Stimulated activated naive CD8-positive, alpha-beta T cell treated with anti-CD3 and anti-CD28 coated beads, Interleukin-15, Interleukin-2, amounts not matched to agents 100 U/mL and 50 U/mL, for 24 hours (primary cell): ENCODE measurements around the gene TMEM51.

ENCODE experiments used
- ATAC-seq: fragments of 150-1000 bp; cut with Tn5 transposase; one replicate; pipeline ENCODE4 v1.10.0; 2021
- DNase-seq: peaks from one replicate; pipeline ENCODE4 v3.0.0; 2021

Gene TMEM51

GRCh38 chr1:15246960-15247614 is 93.5 kb downstream of the TMEM51 start, which contains the start of gene FHAD1:
Gene FHAD1 (plus strand): TSS chr1:15247223. CDS start chr1:15251785, 4,562 bp downstream.
- DNase-seq (peak; percentile 71), ATAC-seq (peak; percentile 12)

GRCh38 chr1:15248216-15248615 is 94.7 kb downstream of the TMEM51 start:
- ATAC-seq (no peak), DNase-seq (no peak)

DNA sequence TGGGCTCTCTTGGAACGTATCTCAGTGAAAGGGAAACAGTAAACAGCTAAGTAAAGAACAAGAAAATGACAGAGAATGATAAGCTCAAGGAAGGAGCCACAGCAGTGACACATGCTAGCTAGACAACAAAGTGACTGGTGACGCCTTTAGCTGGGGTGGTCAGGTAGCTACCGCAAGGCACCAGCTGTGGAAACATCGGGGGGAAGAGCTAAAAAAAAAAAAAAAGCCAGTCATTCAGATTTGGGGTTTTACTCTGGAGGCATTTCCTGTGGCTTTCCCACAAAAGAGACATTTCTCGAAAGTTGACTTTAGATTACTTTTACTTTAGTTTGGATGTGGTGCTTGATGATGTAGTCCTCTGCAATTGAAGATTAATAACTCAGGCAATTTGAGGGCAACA is 95.5 kb downstream of the TMEM51 start:
- ATAC-seq (peak; percentile 95), DNase-seq (peak; percentile 70)

DNA sequence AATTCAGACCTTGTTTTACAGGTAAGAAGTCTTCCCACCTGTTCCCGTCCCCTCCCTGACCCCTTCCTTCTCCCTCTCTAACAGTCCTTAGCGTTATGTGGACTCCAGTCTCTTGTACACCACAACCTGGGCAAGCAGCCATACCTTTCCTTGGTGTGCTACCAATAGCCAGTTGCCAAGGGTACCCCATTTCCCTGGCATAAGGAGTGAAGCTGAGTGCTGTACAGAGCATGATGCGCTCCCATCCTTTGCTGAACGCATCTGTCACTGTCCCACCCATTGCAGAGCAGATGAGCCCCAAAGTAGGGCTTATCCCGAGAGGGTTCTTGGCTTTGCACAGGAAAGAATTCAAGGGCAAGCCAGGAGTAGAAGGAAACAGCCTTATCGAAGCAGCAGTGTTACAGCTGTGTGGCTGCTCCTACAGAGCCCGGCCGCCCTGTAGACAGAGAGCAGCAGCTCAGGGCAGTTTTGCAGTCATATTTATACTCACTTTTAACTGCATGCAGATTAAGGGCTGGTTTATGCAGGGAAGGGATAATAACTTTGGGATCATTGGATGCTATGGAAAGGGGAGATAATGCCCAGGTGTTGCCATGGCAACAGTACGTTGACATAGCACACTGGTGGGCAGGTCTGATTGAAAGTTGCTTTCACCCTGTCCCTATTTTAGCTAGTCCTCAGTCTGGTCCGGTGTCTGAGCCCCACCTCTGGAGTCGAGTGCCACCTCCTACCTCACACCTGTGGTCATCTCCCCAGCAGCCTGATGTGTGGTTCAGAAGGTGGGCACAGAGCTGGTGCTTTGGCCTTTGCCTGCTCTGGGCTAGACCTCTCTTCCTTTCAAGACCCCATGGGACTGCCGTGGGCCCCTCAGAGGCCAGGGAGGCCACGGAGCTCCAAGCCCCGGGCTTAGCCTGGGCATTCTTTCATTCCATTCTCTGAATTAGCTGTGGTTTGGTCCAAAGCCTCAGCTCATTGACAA is 98.6 kb downstream of the TMEM51 start:
- no peak for ATAC-seq

GRCh38 chr1:15254559-15254958 is 101.0 kb downstream of the TMEM51 start:
- ATAC-seq (no peak), DNase-seq (no peak)

More for the DNA sequence above, 98.6 kb downstream of the TMEM51 start:
- no peak for DNase-seq

DNA sequence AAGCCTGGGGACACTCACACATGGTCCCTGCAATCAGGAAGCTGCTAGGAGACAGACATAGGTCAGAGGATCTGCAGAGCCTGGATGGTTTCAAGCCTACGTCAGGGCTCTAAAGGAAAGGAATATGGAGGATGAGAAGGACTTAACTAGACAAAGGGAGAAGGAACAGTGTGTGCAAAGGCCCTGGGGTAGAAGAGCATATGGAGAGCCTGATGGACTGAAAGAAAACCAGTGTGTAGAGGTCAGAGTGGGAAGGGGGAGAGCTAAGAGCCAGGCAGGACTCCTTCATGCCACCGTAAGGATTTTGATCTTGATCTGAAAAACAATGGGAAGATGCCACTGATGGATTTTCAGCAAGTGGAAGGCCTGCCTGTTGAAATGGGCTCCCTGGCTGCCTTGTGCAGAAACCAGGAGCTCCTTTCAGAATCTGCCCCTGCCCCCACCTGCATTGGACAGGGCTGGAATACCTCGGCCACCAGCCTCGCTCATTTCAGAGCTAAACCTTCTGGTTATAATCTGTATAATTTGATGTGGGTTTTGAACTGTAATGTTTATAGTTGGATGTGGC is 102.1 kb downstream of the TMEM51 start:
- ATAC-seq (no peak), DNase-seq (no peak)

- ATAC-seq (no peak), DNase-seq (no peak)
Measured at GRCh38 chr1:15256584-15256983, 103.0 kb downstream of the TMEM51 start.

DNA sequence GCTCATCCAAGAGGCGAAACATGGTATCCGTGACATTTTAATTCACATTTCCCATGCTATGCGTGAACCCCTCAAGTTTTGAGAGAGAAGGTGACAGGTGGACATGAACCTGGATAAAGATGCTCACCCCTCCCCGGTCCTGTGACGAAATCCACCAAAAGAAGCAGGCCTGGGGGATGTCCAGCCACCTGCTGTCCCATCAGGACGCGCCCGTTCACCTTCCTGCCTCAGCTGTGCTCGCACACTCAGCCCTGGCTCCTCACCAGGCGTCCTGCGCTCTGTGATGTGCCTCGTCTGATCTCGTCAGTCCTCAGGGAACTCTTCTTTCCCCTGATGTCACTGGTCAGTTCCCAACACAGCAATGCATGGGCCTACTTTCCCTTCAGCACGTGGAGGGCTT is 103.8 kb downstream of the TMEM51 start:
- DNase-seq (no peak), ATAC-seq (no peak)

DNA sequence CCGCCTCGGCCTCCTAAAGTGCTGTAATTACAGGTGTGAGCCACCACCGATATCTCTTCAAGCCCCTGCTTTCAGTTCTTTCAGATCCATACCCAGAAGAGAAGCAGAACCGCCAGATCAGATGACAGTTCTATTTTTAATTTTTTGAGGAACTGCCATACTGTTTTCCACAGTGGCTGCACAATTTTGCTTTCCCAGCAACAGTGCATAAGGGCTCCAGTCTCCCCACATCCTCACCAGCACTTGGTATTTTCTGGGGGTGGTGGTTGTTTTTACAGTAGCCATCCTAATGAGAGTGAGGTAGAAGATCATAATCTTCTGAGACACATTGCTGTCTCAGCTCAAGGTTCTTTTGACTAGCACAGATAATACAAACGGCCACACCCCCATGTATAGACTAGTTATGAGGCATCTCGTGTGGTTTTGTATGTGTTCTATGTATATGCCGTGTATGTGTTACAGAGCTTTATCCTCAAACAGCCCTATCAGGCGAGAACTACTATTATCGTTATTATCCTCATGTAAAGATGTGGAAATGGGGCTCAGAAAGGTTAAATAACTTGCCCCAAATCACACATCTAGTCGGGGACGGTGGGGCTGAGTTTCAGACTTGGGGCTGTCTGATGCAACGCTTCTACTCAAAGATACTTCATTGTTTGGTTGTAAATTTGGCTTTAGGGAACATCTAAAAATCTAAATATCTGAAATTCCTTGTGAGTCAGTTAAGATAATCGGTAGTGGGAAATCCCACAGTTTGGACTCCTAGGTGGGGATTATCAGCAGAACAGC is 105.5 kb downstream of the TMEM51 start:
- ATAC-seq (no peak), DNase-seq (no peak)

DNA sequence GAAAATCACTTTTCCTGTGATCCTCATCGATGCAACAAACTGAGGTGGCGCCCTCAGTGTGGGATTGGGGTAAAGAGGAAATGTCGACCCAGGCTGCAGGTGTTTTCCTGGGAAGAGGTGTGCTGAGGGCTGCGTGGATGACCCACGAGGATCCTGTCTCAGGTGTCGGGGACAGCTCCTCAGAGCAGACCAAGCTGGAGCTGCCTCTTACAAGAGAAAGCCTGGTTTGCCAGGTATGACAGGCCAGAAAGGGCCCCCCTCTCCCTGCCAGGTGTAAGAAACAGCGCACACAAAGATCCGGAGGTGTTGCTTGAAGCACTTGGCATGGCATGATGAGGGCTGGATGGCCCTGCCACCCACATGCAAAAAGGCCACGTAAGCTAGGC is 106.1 kb downstream of the TMEM51 start:
- DNase-seq (no peak), ATAC-seq (no peak)

GRCh38 chr1:15260418-15261154 is 107.0 kb downstream of the TMEM51 start:
- no peak for DNase-seq
- ATAC-seq, result peak; percentile 25

GRCh38 chr1:15261155-15262002 is 107.8 kb downstream of the TMEM51 start:
- DNase-seq (peak; percentile 50), ATAC-seq (peak; percentile 93)

- DNase-seq, result no peak
- ATAC-seq, result no peak
Measured at GRCh38 chr1:15262003-15262377, 108.4 kb downstream of the TMEM51 start.

DNA sequence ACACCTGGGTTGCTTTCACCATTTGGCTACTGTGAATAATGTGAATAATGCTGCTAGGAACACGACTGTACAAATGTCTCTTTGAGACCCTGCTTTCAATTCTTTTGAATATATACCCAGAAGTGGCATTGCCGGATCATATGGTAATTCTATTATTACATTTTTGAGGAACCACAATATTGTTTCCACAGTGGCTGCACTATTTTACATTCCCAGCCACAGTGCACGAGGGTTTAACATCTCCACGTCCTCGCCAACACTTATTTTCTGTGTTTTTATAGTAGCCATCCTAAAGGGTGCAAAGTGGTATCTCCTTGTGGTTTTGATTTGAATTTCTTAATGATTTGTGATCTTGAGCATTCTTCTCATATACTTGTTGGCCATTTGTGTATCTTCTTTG is 109.2 kb downstream of the TMEM51 start:
- ATAC-seq (no peak), DNase-seq (no peak)

DNA sequence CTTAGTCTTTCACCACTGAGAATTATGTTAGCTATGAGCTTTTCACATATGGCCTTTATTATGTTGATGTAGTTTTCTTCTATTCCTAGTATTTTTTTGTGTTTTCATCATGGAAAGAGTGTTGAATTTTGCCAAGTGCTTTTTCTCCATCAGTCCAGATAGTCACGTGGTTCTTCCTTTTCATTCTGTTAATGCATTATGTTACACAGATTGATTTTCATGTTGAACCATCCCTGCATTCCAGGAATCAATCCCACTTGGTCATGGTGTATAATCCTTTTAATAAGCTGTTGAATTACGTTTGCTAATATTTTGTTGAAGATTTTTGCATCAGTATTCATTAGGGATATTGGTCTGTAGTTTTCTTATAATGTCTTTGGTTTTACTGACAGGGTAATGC is 111.2 kb downstream of the TMEM51 start:
- DNase-seq, result no peak
- no peak for ATAC-seq
